ENCODE measurements around the gene GPAT3.

- TF ChIP-seq, protein P1, sequence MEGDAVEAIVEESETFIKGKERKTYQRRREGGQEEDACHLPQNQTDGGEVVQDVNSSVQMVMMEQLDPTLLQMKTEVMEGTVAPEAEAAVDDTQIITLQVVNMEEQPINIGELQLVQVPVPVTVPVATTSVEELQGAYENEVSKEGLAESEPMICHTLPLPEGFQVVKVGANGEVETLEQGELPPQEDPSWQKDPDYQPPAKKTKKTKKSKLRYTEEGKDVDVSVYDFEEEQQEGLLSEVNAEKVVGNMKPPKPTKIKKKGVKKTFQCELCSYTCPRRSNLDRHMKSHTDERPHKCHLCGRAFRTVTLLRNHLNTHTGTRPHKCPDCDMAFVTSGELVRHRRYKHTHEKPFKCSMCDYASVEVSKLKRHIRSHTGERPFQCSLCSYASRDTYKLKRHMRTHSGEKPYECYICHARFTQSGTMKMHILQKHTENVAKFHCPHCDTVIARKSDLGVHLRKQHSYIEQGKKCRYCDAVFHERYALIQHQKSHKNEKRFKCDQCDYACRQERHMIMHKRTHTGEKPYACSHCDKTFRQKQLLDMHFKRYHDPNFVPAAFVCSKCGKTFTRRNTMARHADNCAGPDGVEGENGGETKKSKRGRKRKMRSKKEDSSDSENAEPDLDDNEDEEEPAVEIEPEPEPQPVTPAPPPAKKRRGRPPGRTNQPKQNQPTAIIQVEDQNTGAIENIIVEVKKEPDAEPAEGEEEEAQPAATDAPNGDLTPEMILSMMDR (IDR thresholded peaks at IDR 0.05) = no peak
- TF ChIP-seq POLR2A (IDR thresholded peaks at IDR 0.05) = no peak
- TF ChIP-seq EP300 (IDR thresholded peaks at IDR 0.05) = no peak
Measured at GRCh38 chr4:83510442-83510841, 25.5 kb upstream of the GPAT3 start.
